ENCODE measurements around the gene LEPROT. TPM values are rescaled to one million over a fixed set of nuclear protein-coding genes. Genes with fewer than 3 reads are reported as not detected.

Gene LEPROT
- total and polyA plus RNA-seq, 9 donors: 57.4 to 115 (median 72.0) TPM

GRCh38 chr1:65419681-65420589 lies 533 bp upstream of the LEPROT start:
- TF ChIP-seq POLR2A (IDR thresholded peaks at IDR 0.05): peak; percentile 56
- TF ChIP-seq, protein P1, sequence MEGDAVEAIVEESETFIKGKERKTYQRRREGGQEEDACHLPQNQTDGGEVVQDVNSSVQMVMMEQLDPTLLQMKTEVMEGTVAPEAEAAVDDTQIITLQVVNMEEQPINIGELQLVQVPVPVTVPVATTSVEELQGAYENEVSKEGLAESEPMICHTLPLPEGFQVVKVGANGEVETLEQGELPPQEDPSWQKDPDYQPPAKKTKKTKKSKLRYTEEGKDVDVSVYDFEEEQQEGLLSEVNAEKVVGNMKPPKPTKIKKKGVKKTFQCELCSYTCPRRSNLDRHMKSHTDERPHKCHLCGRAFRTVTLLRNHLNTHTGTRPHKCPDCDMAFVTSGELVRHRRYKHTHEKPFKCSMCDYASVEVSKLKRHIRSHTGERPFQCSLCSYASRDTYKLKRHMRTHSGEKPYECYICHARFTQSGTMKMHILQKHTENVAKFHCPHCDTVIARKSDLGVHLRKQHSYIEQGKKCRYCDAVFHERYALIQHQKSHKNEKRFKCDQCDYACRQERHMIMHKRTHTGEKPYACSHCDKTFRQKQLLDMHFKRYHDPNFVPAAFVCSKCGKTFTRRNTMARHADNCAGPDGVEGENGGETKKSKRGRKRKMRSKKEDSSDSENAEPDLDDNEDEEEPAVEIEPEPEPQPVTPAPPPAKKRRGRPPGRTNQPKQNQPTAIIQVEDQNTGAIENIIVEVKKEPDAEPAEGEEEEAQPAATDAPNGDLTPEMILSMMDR (IDR thresholded peaks at IDR 0.05): no peak
- no peaks in the 10 kb centered on the region for H3K9me3 ChIP-seq
- peak overlapping the region; percentile 31 to 96 for H3K27ac ChIP-seq
- WGBS, 3 donors: 1 to 2% (median 2%) methylated on average over 36 to 52 of the region's 52 CpGs
- intact Hi-C loops (cut with DNase I): loop anchor here in 2 of 4 donors (5.0 to 10.0 kb wide), 4 partner anchors 165 to 355 kb away; no protein-coding TSS in a partner anchor
- no peaks in the 10 kb centered on the region for H3K27me3 ChIP-seq
- peak; percentile 98 to 99 (median 99) for DNase-seq
- peaks cover 16% of the 10 kb centered on the region for H3K4me1 ChIP-seq (ENCODE audit: insufficient read depth)
- no peaks in the 10 kb centered on the region for H3K36me3 ChIP-seq
- peak overlapping the region; percentile 95 for H3K4me3 ChIP-seq

DNA sequence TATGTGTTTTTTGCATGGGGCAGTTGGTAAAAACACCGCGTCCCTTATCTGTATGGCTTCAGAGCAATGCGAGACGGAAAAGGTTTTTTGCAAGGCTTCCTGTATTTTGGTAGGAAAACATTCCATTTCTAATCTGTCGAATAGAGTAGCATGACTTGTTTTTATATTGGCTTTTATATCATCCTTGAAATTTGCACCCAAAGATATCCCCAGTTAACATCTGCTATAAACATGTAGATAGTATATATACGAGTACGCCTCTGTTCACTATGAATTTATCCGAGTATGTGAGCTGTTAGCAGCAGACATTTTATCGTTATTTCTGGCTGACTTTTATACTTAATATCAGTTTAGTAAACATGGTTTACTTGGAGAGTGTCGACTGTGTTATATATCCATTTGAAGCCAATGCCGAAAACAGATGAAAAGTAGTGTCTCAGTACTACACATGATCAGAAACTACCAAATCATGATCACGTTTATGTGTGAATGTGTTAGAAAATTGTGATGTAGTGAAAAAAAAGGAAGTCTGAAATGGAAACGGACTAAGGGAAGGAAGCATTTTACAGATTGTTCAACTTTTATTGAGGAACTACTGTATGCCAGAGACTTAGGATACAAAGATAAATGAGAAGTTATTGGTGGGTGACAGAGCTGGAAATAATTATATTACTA lies 1.0 kb downstream of the LEPROT start:
- DNase-seq: no peak
- WGBS, 3 donors: 0 to 1% (median 1%) methylated on average over 13 of the region's 13 CpGs
- TF ChIP-seq POLR2A (IDR thresholded peaks at IDR 0.05) (no peak), EP300 (IDR thresholded peaks at IDR 0.05) (no peak)
- TF ChIP-seq, protein P1 (IDR thresholded peaks at IDR 0.05): no peak
- Histone ChIP-seq H3K4me1 (ENCODE audit: insufficient read depth) (peaks cover 16% of the 10 kb centered on the region), H3K27me3 (no peaks in the 10 kb centered on the region), H3K36me3 (no peaks in the 10 kb centered on the region), H3K27ac (peak overlapping the region in 1 of 2 donors; percentile 96), H3K9me3 (no peaks in the 10 kb centered on the region), H3K4me3 (peak overlapping the region; percentile 95)
- intact Hi-C loops (cut with DNase I): loop anchor here in 2 of 4 donors (5.0 to 10.0 kb wide), 4 partner anchors 167 to 357 kb away; no protein-coding TSS in a partner anchor

- peaks cover 16% of the 10 kb centered on the region for H3K4me1 ChIP-seq (ENCODE audit: insufficient read depth)
These were observed 2.1 kb downstream of the LEPROT start for GRCh38 chr1:65422241-65423203.

More at GRCh38 chr1:65422241-65423203, 2.1 kb downstream of the LEPROT start:
- intact Hi-C loops (cut with DNase I): loop anchor here in 2 of 4 donors (5.0 to 10.0 kb wide), 4 partner anchors 168 to 358 kb away; no protein-coding TSS in a partner anchor
- H3K9me3 ChIP-seq: no peaks in the 10 kb centered on the region
- TF ChIP-seq POLR2A (IDR thresholded peaks at IDR 0.05) (no peak), EP300 (IDR thresholded peaks at IDR 0.05) (no peak)
- TF ChIP-seq, protein P1 (IDR thresholded peaks at IDR 0.05): no peak
- WGBS, 3 donors: 90 to 92% (median 92%) methylated on average over 12 of the region's 12 CpGs
- H3K36me3 ChIP-seq: no peaks in the 10 kb centered on the region
- DNase-seq: no peak
- no peaks in the 10 kb centered on the region for H3K27me3 ChIP-seq
- H3K27ac ChIP-seq: no peak overlapping the region
- H3K4me3 ChIP-seq: no peak overlapping the region

Data from ovary (tissue), 9 donors.